AG04450 (cell line): ENCODE measurements around the gene SCYGR3. TPM values are rescaled to one million over a fixed set of nuclear protein-coding genes. Genes with fewer than 3 reads are reported as not detected.

ENCODE experiments used
- CTCF ChIA-PET: fragments of 300-600, 350-600 bp; formaldehyde crosslinking; extraction: SDS; loops from one replicate; lab custom pipeline; 2022; ENCODE audit warnings: antibody characterized with exemption, inconsistent platforms; lab: Charles Lee
- POLR2A ChIA-PET: fragments of 350-600 bp; formaldehyde crosslinking; extraction: SDS; loops from one replicate; lab custom pipeline; 2021; ENCODE audit warnings: antibody characterized with exemption, inconsistent platforms; lab: Yijun Ruan, JAX
- DNase-seq: peaks from one replicate; pipeline ENCODE4 v3.0.0-alpha.2; 2011; ENCODE audit warnings: low read depth, low spot score
- H3K27ac ChIP-seq: one replicate; pipeline ENCODE4 v1.5.1; 2012; ENCODE audit warnings: low read depth, low read length, control low read depth
- H3K27me3 ChIP-seq: one replicate; pipeline ENCODE4 v1.6.0; 2012; ENCODE audit warnings: low read length; ENCODE audit not compliant: control insufficient read depth, insufficient read depth
- H3K4me3 ChIP-seq: 2 replicates; pipeline ENCODE4 v1.5.1; 2011; ENCODE audit warnings: mild to moderate bottlenecking, low read depth, low read length, control low read depth
- H3K9me3 ChIP-seq: 2 replicates; pipeline ENCODE4 v1.5.1; 2012; ENCODE audit warnings: low read length; ENCODE audit not compliant: control insufficient read depth, insufficient read depth
- polyA plus RNA-seq: library from polyadenylated mRNA; depleted of rRNA; stranded (reverse); fragments of >200 nt; gene quantifications from 2 replicates; pipeline ENCODE4 v1.2.3, GENCODE V29; 2011
- TF ChIP-seq, protein P1 (sequence below): IDR thresholded peaks from 2 replicates; pipeline ENCODE4 v1.5.1; 2011; ENCODE audit warnings: low read depth, low read length, control low read depth, inconsistent platforms

Gene SCYGR3
- polyA plus RNA-seq, 1 experiment: not detected

DNA sequence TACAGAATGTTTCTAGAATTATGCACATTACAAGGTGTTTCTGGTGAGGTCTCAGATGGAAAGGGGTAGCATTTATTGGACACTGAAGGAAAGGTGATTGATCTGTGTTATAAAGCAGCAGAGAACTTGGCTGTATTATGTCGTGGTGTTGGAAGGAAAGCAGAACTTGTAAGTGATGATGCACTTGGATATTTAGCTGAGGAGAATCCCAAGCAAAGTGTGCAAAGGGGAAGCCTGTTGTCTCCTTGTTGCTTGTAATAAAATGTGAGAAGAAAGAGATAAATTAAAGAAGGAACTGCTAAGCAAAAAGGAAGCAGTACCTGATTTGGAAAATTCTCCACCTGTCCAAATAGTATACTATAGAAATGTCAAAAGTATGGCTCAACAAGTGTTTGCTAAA is 39.8 kb upstream of the SCYGR3 start:
- DNase-seq: no peak
- Histone ChIP-seq H3K27me3 (no peaks in the 10 kb centered on the region), H3K4me3 (no peak overlapping the region), H3K9me3 (no peaks in the 10 kb centered on the region), H3K27ac (no peak overlapping the region)
- ChIA-PET CTCF (no interaction called here), POLR2A (no interaction called here)
- TF ChIP-seq, protein P1, sequence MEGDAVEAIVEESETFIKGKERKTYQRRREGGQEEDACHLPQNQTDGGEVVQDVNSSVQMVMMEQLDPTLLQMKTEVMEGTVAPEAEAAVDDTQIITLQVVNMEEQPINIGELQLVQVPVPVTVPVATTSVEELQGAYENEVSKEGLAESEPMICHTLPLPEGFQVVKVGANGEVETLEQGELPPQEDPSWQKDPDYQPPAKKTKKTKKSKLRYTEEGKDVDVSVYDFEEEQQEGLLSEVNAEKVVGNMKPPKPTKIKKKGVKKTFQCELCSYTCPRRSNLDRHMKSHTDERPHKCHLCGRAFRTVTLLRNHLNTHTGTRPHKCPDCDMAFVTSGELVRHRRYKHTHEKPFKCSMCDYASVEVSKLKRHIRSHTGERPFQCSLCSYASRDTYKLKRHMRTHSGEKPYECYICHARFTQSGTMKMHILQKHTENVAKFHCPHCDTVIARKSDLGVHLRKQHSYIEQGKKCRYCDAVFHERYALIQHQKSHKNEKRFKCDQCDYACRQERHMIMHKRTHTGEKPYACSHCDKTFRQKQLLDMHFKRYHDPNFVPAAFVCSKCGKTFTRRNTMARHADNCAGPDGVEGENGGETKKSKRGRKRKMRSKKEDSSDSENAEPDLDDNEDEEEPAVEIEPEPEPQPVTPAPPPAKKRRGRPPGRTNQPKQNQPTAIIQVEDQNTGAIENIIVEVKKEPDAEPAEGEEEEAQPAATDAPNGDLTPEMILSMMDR: no peak

DNA sequence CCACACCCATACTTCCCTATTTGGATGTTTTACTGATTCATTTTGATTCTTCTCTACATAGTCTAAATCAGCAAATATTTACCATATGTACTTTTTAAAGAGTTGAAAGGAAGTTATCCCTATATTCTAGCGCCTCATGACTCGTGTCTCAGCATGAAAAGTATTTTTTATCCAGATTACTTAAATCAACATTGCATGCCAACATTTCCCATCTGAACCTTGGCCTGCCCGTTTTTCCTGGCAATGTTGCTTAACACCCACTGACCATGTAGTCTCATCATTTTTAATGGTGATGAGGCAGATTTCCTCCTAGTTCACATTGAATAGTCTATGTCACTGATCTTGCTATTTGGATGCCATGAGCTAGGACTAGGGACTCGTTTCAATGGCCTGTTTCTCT is 38.8 kb upstream of the SCYGR3 start:
- Histone ChIP-seq H3K27me3 (no peaks in the 10 kb centered on the region), H3K27ac (no peak overlapping the region), H3K4me3 (no peak overlapping the region), H3K9me3 (no peaks in the 10 kb centered on the region)
- CTCF ChIA-PET: no interaction called here
- no peak for DNase-seq
- POLR2A ChIA-PET: no interaction called here
- TF ChIP-seq, protein P1: no peak

DNA sequence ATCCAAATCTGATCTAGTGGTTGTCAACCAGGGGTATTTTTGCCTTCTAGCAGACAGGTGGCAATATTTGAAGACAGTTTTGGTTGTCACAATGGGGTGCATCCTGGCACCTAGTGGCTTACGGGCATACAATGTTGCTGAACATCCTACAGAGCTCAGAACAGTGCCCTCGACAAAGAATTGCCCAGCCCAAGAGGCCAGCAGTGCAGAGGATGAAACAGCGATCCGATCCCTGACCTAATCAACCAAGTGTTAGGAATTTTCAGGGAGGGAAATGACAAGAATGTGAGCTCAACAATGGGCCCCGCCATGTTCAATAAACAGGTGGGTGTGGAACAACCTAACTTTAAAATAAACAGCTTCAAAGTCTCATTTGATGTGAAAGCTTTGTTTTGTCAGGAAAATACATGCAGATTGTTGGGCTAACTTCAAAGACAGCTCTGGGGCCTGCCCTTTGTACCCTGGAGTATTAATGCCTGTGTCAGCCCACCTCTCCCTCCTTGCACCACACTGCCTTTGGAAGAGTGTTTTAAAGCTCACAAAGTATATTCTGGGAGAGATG is 29.4 kb upstream of the SCYGR3 start:
- ChIA-PET CTCF (interaction anchor here (0.5 to 2.0 kb wide), 4 partner anchors 14 to 246 kb away, joined by 3 to 10 read pairs (median 3); no protein-coding TSS in a partner anchor), POLR2A (no interaction called here)

DNA sequence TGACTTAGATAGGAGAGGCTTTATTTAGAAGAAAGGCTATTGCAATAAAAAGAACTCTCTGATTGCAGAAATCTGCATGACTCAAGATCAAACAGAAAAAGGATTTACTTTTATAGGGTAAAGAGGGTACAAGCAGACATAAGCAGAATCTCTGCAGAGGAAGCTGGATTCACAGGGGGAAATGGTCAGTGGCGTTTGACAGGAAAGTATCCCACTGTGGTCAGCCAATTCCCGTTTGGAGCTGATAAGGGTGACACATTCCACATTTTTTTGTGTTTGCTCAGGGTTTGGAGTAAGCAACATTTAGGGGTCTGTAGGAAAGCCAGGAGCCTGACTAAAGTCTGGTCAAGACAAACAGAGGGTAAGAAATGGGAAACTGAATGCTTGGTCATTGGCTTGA is 28.0 kb upstream of the SCYGR3 start:
- TF ChIP-seq, protein P1: no peak
- no peaks in the 10 kb centered on the region for H3K27me3 ChIP-seq
- no peaks in the 10 kb centered on the region for H3K9me3 ChIP-seq
- no peak overlapping the region for H3K4me3 ChIP-seq
- POLR2A ChIA-PET: no interaction called here
- H3K27ac ChIP-seq: no peak overlapping the region
- DNase-seq: no peak
- CTCF ChIA-PET: interaction anchor here (0.6 kb wide), 1 partner anchor 15 kb away, joined by 4 read pairs; no protein-coding TSS in a partner anchor

More for the DNA sequence above, 29.4 kb upstream of the SCYGR3 start:
- TF ChIP-seq, protein P1: no peak
- Histone ChIP-seq H3K27me3 (no peaks in the 10 kb centered on the region), H3K4me3 (no peak overlapping the region), H3K9me3 (no peaks in the 10 kb centered on the region), H3K27ac (no peak overlapping the region)
- DNase-seq: no peak

DNA sequence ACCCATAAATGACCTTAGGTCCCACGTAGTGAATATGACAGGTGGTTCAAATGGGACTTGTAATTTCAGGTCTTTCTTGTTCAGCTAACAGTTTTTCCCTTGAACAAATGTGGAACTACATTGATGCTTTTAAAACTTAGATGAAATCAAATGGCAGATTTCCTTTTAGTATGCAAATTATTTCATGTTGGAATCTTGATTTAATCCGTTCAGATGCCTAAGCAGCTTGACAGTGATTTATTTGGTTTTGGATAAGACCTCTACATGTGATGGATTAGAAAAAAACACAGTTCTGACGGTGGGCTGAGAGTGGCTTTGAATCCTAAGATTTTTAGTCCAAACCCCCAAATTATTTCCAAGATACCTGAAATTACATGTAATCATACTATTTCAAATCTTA is 19.6 kb upstream of the SCYGR3 start:
- Histone ChIP-seq H3K4me3 (no peak overlapping the region), H3K9me3 (no peaks in the 10 kb centered on the region), H3K27me3 (no peaks in the 10 kb centered on the region), H3K27ac (no peak overlapping the region)
- TF ChIP-seq, protein P1: no peak
- DNase-seq: no peak
- ChIA-PET POLR2A (no interaction called here), CTCF (interaction anchor here (2.5 kb wide), 1 partner anchor 24 kb away, joined by 17 read pairs; no protein-coding TSS in a partner anchor)
